Neural cell (in vitro differentiated cells): ENCODE measurements around the gene RAB13.

ENCODE experiments used
- CTCF ChIP-seq: fragments of 450-650 bp; IDR thresholded peaks from 2 replicates; pipeline ENCODE4 v1.5.1; 2014; ENCODE audit warnings: antibody characterized with exemption, mild to moderate bottlenecking, moderate library complexity; ENCODE audit not compliant: poor library complexity, severe bottlenecking
- EP300 ChIP-seq: fragments of 450-650 bp; conservative IDR thresholded peaks from 2 replicates; pipeline ENCODE4 v1.6.1; 2014; ENCODE audit warnings: antibody characterized with exemption, mild to moderate bottlenecking, moderate library complexity; ENCODE audit not compliant: poor library complexity, severe bottlenecking
- EZH2 ChIP-seq: fragments of 200-600, 300-800 bp; shearing (Covaris generic), sonication (generic); IDR thresholded peaks from 2 replicates; pipeline ENCODE4 v1.6.1; 2014; ENCODE audit warnings: antibody characterized with exemption, low read length, borderline replicate concordance, mild to moderate bottlenecking; ENCODE audit not compliant: insufficient read depth, poor library complexity, severe bottlenecking
- MXI1 ChIP-seq: fragments of 450-650 bp; conservative IDR thresholded peaks from 2 replicates; pipeline ENCODE4 v1.6.1; 2014; ENCODE audit warnings: antibody characterized with exemption, mild to moderate bottlenecking; ENCODE audit not compliant: poor library complexity, severe bottlenecking
- POLR2AphosphoS5 ChIP-seq: IDR thresholded peaks from 2 replicates; pipeline ENCODE4 v1.6.1; 2012
- RAD21 ChIP-seq: fragments of 450-650 bp; conservative IDR thresholded peaks from 2 replicates; pipeline ENCODE4 v1.6.1; 2014; ENCODE audit warnings: antibody characterized with exemption, mild to moderate bottlenecking, moderate library complexity
- REST ChIP-seq: IDR thresholded peaks from 2 replicates; pipeline ENCODE4 v1.6.1; 2012; ENCODE audit warnings: borderline replicate concordance
- SMC3 ChIP-seq: fragments of 450-650 bp; conservative IDR thresholded peaks from 2 replicates; pipeline ENCODE4 v1.6.1; 2014; ENCODE audit warnings: antibody characterized with exemption, mild to moderate bottlenecking, moderate library complexity; ENCODE audit not compliant: poor library complexity
- TAF1 ChIP-seq: IDR thresholded peaks from 2 replicates; pipeline ENCODE4 v1.6.1; 2012; ENCODE audit warnings: low read depth

- TF ChIP-seq EP300: no peak
- no peak for TF ChIP-seq CTCF
- TF ChIP-seq POLR2AphosphoS5: no peak
- no peak for TF ChIP-seq RAD21
- TF ChIP-seq TAF1: no peak
- no peak for TF ChIP-seq REST
- TF ChIP-seq EZH2: no peak
- no peak for TF ChIP-seq SMC3
- no peak for TF ChIP-seq MXI1
Measured at GRCh38 chr1:153968408-153968807, 17.7 kb downstream of the RAB13 start.
